Endothelial cell of umbilical vein (primary cell): ENCODE data around the gene SEC11C. TPM values are rescaled to one million over a fixed set of nuclear protein-coding genes. Genes with fewer than 3 reads are reported as not detected.

Source experiments
- BruUV-seq: library from RNA; stranded (reverse); fragments of 400-500 nt; replicated peaks from 2 replicates; lab custom pipeline; 2021; lab: Mats Ljungman, UMichigan
- CTCF ChIA-PET: fragments of 300-600, 350-600 bp; sonication (Branson Sonifier 250); formaldehyde crosslinking; loops from one replicate; lab custom pipeline; 2021; ENCODE audit warnings: antibody characterized with exemption, inconsistent platforms; lab: Charles Lee
- POLR2A ChIA-PET: fragments of 300-600, 350-600 bp; sonication (Branson Sonifier 250); formaldehyde crosslinking; loops from one replicate; lab custom pipeline; 2021; ENCODE audit warnings: antibody characterized with exemption, inconsistent platforms; lab: Charles Lee
- DNase-seq: peaks from one replicate; pipeline ENCODE4 v3.0.0-alpha.2; 2011; ENCODE audit warnings: low read depth, low spot score
- FAIRE-seq: peaks from 2 replicates; lab custom pipeline; 2011; peaks lifted over from hg19 to GRCh38; lab: Jason Lieb, UNC
- H2AFZ ChIP-seq: 2 replicates; pipeline ENCODE4 v1.6.0; 2012; ENCODE audit warnings: low read depth, low read length, control low read depth, inconsistent platforms
- H3K27ac ChIP-seq: 2 replicates; pipeline ENCODE4 v1.5.1; 2011; ENCODE audit warnings: low read depth, mild to moderate bottlenecking, control low read depth, low read length, moderate library complexity; ENCODE audit not compliant: insufficient read depth
- H3K27me3 ChIP-seq, 2 experiments: 2 replicates each; pipeline versions ENCODE4 v1.6.0 to v1.6.1; 2011; ENCODE audit warnings: low read length in 2 of 2, mixed read lengths in 1 of 2; ENCODE audit not compliant: control insufficient read depth in 2 of 2, insufficient read depth in 2 of 2
- H3K36me3 ChIP-seq, 2 experiments: 2 replicates in 1 of 2; 3 replicates in 1 of 2; pipeline ENCODE4 v1.5.1; 2011; ENCODE audit warnings: low read length in 2 of 2, mild to moderate bottlenecking in 1 of 2, moderate library complexity in 1 of 2; ENCODE audit not compliant: control insufficient read depth in 2 of 2, insufficient read depth in 2 of 2; ENCODE audit errors: extremely low read depth in 1 of 2
- H3K4me1 ChIP-seq: 3 replicates; pipeline ENCODE4 v1.5.1; 2011; ENCODE audit warnings: mild to moderate bottlenecking, low read length; ENCODE audit not compliant: control insufficient read depth, insufficient read depth; ENCODE audit errors: extremely low read depth
- H3K4me2 ChIP-seq: 2 replicates; pipeline ENCODE4 v1.6.1; 2011; ENCODE audit warnings: low read length, control low read depth, mixed read lengths; ENCODE audit not compliant: insufficient read depth
- H3K4me3 ChIP-seq, 3 experiments: fragments of 200-600 bp in 1 of 3; sonication (generic), shearing (Covaris generic) in 1 of 3; replicated peaks in 1 of 3; 2 replicates each; pipeline ENCODE4 v1.5.1; 2011 to 2016; ENCODE audit warnings: control low read depth in 3 of 3, low read length in 3 of 3, mild to moderate bottlenecking in 2 of 3, inconsistent platforms in 1 of 3, low read depth in 1 of 3, moderate library complexity in 1 of 3; ENCODE audit not compliant: insufficient read depth in 1 of 3
- H3K79me2 ChIP-seq: 2 replicates; pipeline ENCODE4 v1.6.0; 2012; ENCODE audit warnings: low read length, inconsistent platforms; ENCODE audit not compliant: control insufficient read depth, insufficient read depth
- H3K9ac ChIP-seq: replicated peaks from 2 replicates; pipeline ENCODE3; 2011; ENCODE audit warnings: low read length, control low read depth; ENCODE audit not compliant: insufficient read depth; ENCODE audit errors: extremely low read depth
- H3K9me1 ChIP-seq: replicated peaks from 3 replicates; pipeline ENCODE4 v1.6.0; 2011; ENCODE audit warnings: mild to moderate bottlenecking, low read length; ENCODE audit not compliant: control insufficient read depth, insufficient read depth; ENCODE audit errors: extremely low read depth
- H3K9me3 ChIP-seq: replicated peaks from 2 replicates; pipeline ENCODE4 v1.5.1; 2012; ENCODE audit warnings: low read length, inconsistent platforms; ENCODE audit not compliant: control insufficient read depth, insufficient read depth
- H4K20me1 ChIP-seq: replicated peaks from 2 replicates; pipeline ENCODE3; 2011; ENCODE audit warnings: mild to moderate bottlenecking, low read length; ENCODE audit not compliant: control insufficient read depth, insufficient read depth; ENCODE audit errors: extremely low read depth
- EZH2 ChIP-seq: IDR thresholded peaks from 2 replicates; pipeline ENCODE4 v1.6.1; 2012; ENCODE audit warnings: borderline replicate concordance, low read depth, mild to moderate bottlenecking, moderate library complexity, low read length, inconsistent platforms; ENCODE audit not compliant: severe bottlenecking
- FOS ChIP-seq: IDR thresholded peaks from 2 replicates; pipeline ENCODE4 v1.6.1; 2011; ENCODE audit warnings: mild to moderate bottlenecking, low read length, moderate library complexity, borderline replicate concordance; ENCODE audit not compliant: insufficient read depth
- GATA2 ChIP-seq: IDR thresholded peaks from 2 replicates; pipeline ENCODE4 v1.7.0; 2011; ENCODE audit warnings: low read depth, mild to moderate bottlenecking, moderate library complexity, mixed read lengths, low read length; ENCODE audit not compliant: insufficient read length, insufficient read depth
- JUN ChIP-seq: IDR thresholded peaks from 2 replicates; pipeline ENCODE4 v1.6.1; 2011; ENCODE audit warnings: borderline replicate concordance, low read depth; ENCODE audit not compliant: insufficient read length, insufficient read depth
- POLR2A ChIP-seq: IDR thresholded peaks from 2 replicates; pipeline ENCODE4 v1.6.1; 2012; ENCODE audit warnings: low read depth, mild to moderate bottlenecking, control low read depth, low read length
- dilution Hi-C: fragments of 300-500 bp; cut with MboI; formaldehyde crosslinking; loops from one replicate; pipeline ENCODE4 v1.15.0; 2019; ENCODE audit warnings: low sequenced_read_pairs; ENCODE audit not compliant: extremely low pct_ligation_motif_present
- intact Hi-C: fragments of 100-400 bp; cut with micrococcal nuclease; formaldehyde crosslinking; loops from one replicate; pipeline ENCODE4 v1.10.0; 2022
- polyA plus RNA-seq, 4 experiments: library from polyadenylated mRNA; depleted of rRNA in 3 of 4; stranded (reverse) in 3 of 4; unstranded in 1 of 4; fragments of >200 nt; gene quantifications; 2 replicates each; pipeline versions ENCODE4 v1.2.1 to v1.2.3, GENCODE V29; 2011 to 2012; ENCODE audit warnings: missing spikeins in 1 of 4
- total RNA-seq: library from RNA; stranded (reverse); gene quantifications from 2 replicates; pipeline ENCODE4 v1.2.3, GENCODE V29; 2021
- TF ChIP-seq, protein P1 (sequence below), 2 donors: IDR thresholded peaks; 1 replicate in 1 of 2; 2 replicates in 1 of 2; pipeline ENCODE4 v1.5.1; 2011; ENCODE audit warnings: low read length in 2 of 2, mild to moderate bottlenecking in 2 of 2, moderate library complexity in 2 of 2, control low read depth in 1 of 2, inconsistent platforms in 1 of 2, low read depth in 1 of 2; ENCODE audit not compliant: insufficient read depth in 1 of 2; ENCODE audit errors: extremely low read depth in 1 of 2
- TF ChIP-seq, protein P2 (sequence below): IDR thresholded peaks from 2 replicates; pipeline ENCODE4 v1.6.1; 2011; ENCODE audit not compliant: insufficient read depth, insufficient read length

The SEC11C gene
- total and polyA plus RNA-seq, 2 donors (not counting 3 experiments of a cell fraction or from before 2014, with no cell fraction given) = 16.3 to 29.8 TPM

DNA sequence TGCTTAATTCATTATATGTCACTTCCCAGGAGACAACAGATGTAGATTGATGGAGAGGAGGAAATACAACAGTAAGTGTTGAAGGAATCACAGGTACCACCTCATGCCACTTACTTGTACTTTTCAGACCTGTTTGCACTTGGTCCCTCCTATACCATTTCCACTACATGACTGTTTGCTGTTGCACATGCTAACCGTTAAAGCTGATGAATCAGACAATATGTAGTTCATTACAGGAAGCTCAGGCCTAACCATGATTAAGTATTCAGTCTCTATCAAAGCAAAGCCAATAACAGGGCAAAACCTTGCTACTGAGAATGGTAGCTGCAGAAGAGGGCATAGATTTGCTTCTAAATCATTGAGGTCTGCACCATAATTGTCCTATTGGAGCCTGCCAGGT, 50.1 kb downstream of the SEC11C start:
- ChIA-PET POLR2A (no interaction called here), CTCF (no interaction called here)
- BruUV-seq = no TSS peak

DNA sequence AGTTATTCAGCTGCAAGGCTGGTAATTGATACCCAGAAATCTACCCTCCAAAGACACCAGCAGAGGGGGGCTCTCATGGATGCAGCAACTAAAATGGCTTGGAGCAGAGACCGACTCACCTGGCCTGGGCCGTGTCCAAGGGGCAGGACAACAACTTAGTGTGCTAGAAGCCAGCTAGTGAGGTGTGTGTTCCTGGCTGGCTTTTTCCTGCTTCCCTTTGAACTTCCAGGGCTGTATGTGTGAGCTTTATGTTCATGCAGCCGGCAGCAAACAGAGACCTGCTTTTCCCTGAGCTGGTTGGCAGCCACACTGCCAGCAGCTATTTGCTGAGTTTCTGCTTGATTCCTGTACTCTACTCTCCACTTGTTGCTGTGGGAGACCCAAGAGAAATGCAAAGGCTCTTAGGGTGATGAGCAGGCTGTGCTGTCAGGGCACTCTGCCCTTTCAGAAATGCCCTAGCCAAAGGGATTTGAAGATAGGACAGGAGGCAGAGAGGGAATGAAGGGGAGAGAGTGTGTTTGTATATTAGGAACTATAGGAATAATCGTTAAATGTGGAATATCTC, 56.6 kb downstream of the SEC11C start:
- POLR2A ChIA-PET = no interaction called here

More for the DNA sequence above, 50.1 kb downstream of the SEC11C start:
- H3K4me3 ChIP-seq = no peak overlapping the region
- no peaks in the 10 kb centered on the region for H3K9me3 ChIP-seq
- dilution Hi-C loops (no loop called here), intact Hi-C loops (no loop called here)
- no peaks in the 10 kb centered on the region for H4K20me1 ChIP-seq
- DNase-seq (no peak), FAIRE-seq (no peak)
- H2AFZ ChIP-seq = no peak overlapping the region
- TF ChIP-seq, protein P1, sequence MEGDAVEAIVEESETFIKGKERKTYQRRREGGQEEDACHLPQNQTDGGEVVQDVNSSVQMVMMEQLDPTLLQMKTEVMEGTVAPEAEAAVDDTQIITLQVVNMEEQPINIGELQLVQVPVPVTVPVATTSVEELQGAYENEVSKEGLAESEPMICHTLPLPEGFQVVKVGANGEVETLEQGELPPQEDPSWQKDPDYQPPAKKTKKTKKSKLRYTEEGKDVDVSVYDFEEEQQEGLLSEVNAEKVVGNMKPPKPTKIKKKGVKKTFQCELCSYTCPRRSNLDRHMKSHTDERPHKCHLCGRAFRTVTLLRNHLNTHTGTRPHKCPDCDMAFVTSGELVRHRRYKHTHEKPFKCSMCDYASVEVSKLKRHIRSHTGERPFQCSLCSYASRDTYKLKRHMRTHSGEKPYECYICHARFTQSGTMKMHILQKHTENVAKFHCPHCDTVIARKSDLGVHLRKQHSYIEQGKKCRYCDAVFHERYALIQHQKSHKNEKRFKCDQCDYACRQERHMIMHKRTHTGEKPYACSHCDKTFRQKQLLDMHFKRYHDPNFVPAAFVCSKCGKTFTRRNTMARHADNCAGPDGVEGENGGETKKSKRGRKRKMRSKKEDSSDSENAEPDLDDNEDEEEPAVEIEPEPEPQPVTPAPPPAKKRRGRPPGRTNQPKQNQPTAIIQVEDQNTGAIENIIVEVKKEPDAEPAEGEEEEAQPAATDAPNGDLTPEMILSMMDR (IDR thresholded peaks at IDR 0.05; ENCODE audit: extremely low read depth in 1 of 2, insufficient read depth in 1 of 2, low read depth in 1 of 2, low read length in 2 of 2) = no peak
- TF ChIP-seq POLR2A (no peak), GATA2 (no peak), EZH2 (no peak), FOS (no peak)
- no peaks in the 10 kb centered on the region for H3K4me1 ChIP-seq
- H3K79me2 ChIP-seq = no peaks in the 10 kb centered on the region
- H3K9ac ChIP-seq = no peak overlapping the region
- no peaks in the 10 kb centered on the region for H3K27me3 ChIP-seq
- H3K4me2 ChIP-seq = no peak overlapping the region
- no peaks in the 10 kb centered on the region for H3K36me3 ChIP-seq
- H3K27ac ChIP-seq = no peak overlapping the region
- H3K9me1 ChIP-seq = no peaks in the 10 kb centered on the region

More for the DNA sequence above, 56.6 kb downstream of the SEC11C start:
- H3K79me2 ChIP-seq = no peaks in the 10 kb centered on the region
- H3K9me1 ChIP-seq = no peaks in the 10 kb centered on the region
- H3K36me3 ChIP-seq = no peaks in the 10 kb centered on the region
- H3K9ac ChIP-seq = no peak overlapping the region
- no peaks in the 10 kb centered on the region for H3K9me3 ChIP-seq
- no peak overlapping the region for H3K4me3 ChIP-seq
- H4K20me1 ChIP-seq = no peaks in the 10 kb centered on the region
- no peak overlapping the region for H3K27ac ChIP-seq
- dilution Hi-C loops = no loop called here
- BruUV-seq = no TSS peak
- intact Hi-C loops = no loop called here
- no peak overlapping the region for H3K4me2 ChIP-seq
- no peaks in the 10 kb centered on the region for H3K4me1 ChIP-seq
- no peak overlapping the region for H2AFZ ChIP-seq
- TF ChIP-seq FOS (no peak), JUN (no peak), GATA2 (no peak)
- TF ChIP-seq, protein P1 (IDR thresholded peaks at IDR 0.05; ENCODE audit: extremely low read depth in 1 of 2, insufficient read depth in 1 of 2, low read depth in 1 of 2, low read length in 2 of 2) = no peak
- TF ChIP-seq, protein P2, sequence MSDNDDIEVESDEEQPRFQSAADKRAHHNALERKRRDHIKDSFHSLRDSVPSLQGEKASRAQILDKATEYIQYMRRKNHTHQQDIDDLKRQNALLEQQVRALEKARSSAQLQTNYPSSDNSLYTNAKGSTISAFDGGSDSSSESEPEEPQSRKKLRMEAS = no peak
- DNase-seq (no peak), FAIRE-seq (no peak)
- no peaks in the 10 kb centered on the region for H3K27me3 ChIP-seq
- CTCF ChIA-PET = no interaction called here
